Measurements from ENCODE around the gene CEL. TPM values are rescaled to one million over a fixed set of nuclear protein-coding genes. Genes with fewer than 3 reads are reported as not detected.

Gene CEL
- total RNA-seq, 2 donors from 2014 or later = 1.2 to 4.2 TPM

GRCh38 chr9:133041958-133042357 is 19.8 kb upstream of the CEL start:
- H3K4me3 Mint-ChIP-seq = no peak overlapping the region

GRCh38 chr9:133042676-133043075 is 19.1 kb upstream of the CEL start:
- Mint-ChIP-seq H3K27me3 (no peaks in the 10 kb centered on the region), H3K36me3 (ENCODE audit: low read depth) (peaks cover 72% of the 10 kb centered on the region), H3K4me3 (no peak overlapping the region), H3K4me1 (peaks cover 10% of the 10 kb centered on the region), H3K9me3 (no peaks in the 10 kb centered on the region), H3K27ac (no peak overlapping the region)
- ATAC-seq (replicated peaks) = no peak

More at GRCh38 chr9:133041958-133042357, 19.8 kb upstream of the CEL start:
- Mint-ChIP-seq H3K4me1 (peaks cover 10% of the 10 kb centered on the region), H3K27me3 (no peaks in the 10 kb centered on the region), H3K27ac (no peak overlapping the region), H3K36me3 (ENCODE audit: low read depth) (peaks cover 72% of the 10 kb centered on the region), H3K9me3 (no peaks in the 10 kb centered on the region)
- no peak for ATAC-seq (replicated peaks)

- Mint-ChIP-seq H3K4me3 (no peak overlapping the region), H3K27ac (no peak overlapping the region), H3K36me3 (ENCODE audit: low read depth) (peaks cover 66% of the 10 kb centered on the region), H3K4me1 (peaks cover 10% of the 10 kb centered on the region), H3K27me3 (no peaks in the 10 kb centered on the region), H3K9me3 (no peaks in the 10 kb centered on the region)
- no peak for ATAC-seq (replicated peaks)
Observed at GRCh38 chr9:133043449-133044035, 18.2 kb upstream of the CEL start.

GRCh38 chr9:133044125-133044524 is 17.7 kb upstream of the CEL start:
- no peaks in the 10 kb centered on the region for H3K9me3 Mint-ChIP-seq
- H3K27ac Mint-ChIP-seq = peak overlapping the region; percentile 20
- peaks cover 67% of the 10 kb centered on the region for H3K36me3 Mint-ChIP-seq (ENCODE audit: low read depth)
- no peak overlapping the region for H3K4me3 Mint-ChIP-seq
- peaks cover 10% of the 10 kb centered on the region for H3K4me1 Mint-ChIP-seq
- H3K27me3 Mint-ChIP-seq = no peaks in the 10 kb centered on the region
- no peak for ATAC-seq (replicated peaks)

- ATAC-seq (replicated peaks) = peak; percentile 31
- H3K27ac Mint-ChIP-seq = peak overlapping the region; percentile 20
- H3K27me3 Mint-ChIP-seq = no peaks in the 10 kb centered on the region
- H3K4me3 Mint-ChIP-seq = no peak overlapping the region
- H3K36me3 Mint-ChIP-seq (ENCODE audit: low read depth) = peaks cover 73% of the 10 kb centered on the region
- H3K9me3 Mint-ChIP-seq = no peaks in the 10 kb centered on the region
- H3K4me1 Mint-ChIP-seq = peaks cover 10% of the 10 kb centered on the region
Observed at GRCh38 chr9:133044661-133045060, 17.1 kb upstream of the CEL start.

GRCh38 chr9:133045132-133045531 is 16.6 kb upstream of the CEL start:
- no peaks in the 10 kb centered on the region for H3K27me3 Mint-ChIP-seq
- H3K4me1 Mint-ChIP-seq = peaks cover 8% of the 10 kb centered on the region
- H3K36me3 Mint-ChIP-seq (ENCODE audit: low read depth) = peaks cover 77% of the 10 kb centered on the region
- ATAC-seq (replicated peaks) = no peak
- no peak overlapping the region for H3K27ac Mint-ChIP-seq
- no peak overlapping the region for H3K4me3 Mint-ChIP-seq
- no peaks in the 10 kb centered on the region for H3K9me3 Mint-ChIP-seq

- Mint-ChIP-seq H3K4me1 (peaks cover 6% of the 10 kb centered on the region), H3K4me3 (no peak overlapping the region), H3K27ac (peak overlapping the region; percentile 72), H3K9me3 (no peaks in the 10 kb centered on the region), H3K36me3 (ENCODE audit: low read depth) (peaks cover 86% of the 10 kb centered on the region), H3K27me3 (no peaks in the 10 kb centered on the region)
- ATAC-seq (replicated peaks) = no peak
Observed at GRCh38 chr9:133046196-133046899, 15.4 kb upstream of the CEL start.

GRCh38 chr9:133046900-133047295 is 14.9 kb upstream of the CEL start:
- peaks cover 86% of the 10 kb centered on the region for H3K36me3 Mint-ChIP-seq (ENCODE audit: low read depth)

GRCh38 chr9:133048595-133048994 is 13.2 kb upstream of the CEL start:
- no peaks in the 10 kb centered on the region for H3K27me3 Mint-ChIP-seq

More at GRCh38 chr9:133046900-133047295, 14.9 kb upstream of the CEL start:
- H3K27me3 Mint-ChIP-seq = no peaks in the 10 kb centered on the region
- ATAC-seq (replicated peaks) = no peak
- H3K4me3 Mint-ChIP-seq = no peak overlapping the region
- peaks cover 6% of the 10 kb centered on the region for H3K4me1 Mint-ChIP-seq
- H3K27ac Mint-ChIP-seq = peak overlapping the region; percentile 72
- no peaks in the 10 kb centered on the region for H3K9me3 Mint-ChIP-seq

GRCh38 chr9:133049043-133049442 is 12.7 kb upstream of the CEL start:
- Mint-ChIP-seq H3K9me3 (no peaks in the 10 kb centered on the region), H3K4me1 (peaks cover 6% of the 10 kb centered on the region), H3K27ac (no peak overlapping the region), H3K27me3 (no peaks in the 10 kb centered on the region), H3K4me3 (no peak overlapping the region), H3K36me3 (ENCODE audit: low read depth) (peaks cover 86% of the 10 kb centered on the region)
- ATAC-seq (replicated peaks) = no peak

More at GRCh38 chr9:133048595-133048994, 13.2 kb upstream of the CEL start:
- H3K9me3 Mint-ChIP-seq = no peaks in the 10 kb centered on the region
- no peak overlapping the region for H3K4me3 Mint-ChIP-seq
- H3K4me1 Mint-ChIP-seq = peaks cover 6% of the 10 kb centered on the region
- H3K27ac Mint-ChIP-seq = no peak overlapping the region
- peak; percentile 69 for ATAC-seq (replicated peaks)
- peaks cover 86% of the 10 kb centered on the region for H3K36me3 Mint-ChIP-seq (ENCODE audit: low read depth)

GRCh38 chr9:133050142-133050541 is 11.6 kb upstream of the CEL start:
- ATAC-seq (replicated peaks) = no peak
- H3K27me3 Mint-ChIP-seq = no peaks in the 10 kb centered on the region
- H3K9me3 Mint-ChIP-seq = no peaks in the 10 kb centered on the region
- no peaks in the 10 kb centered on the region for H3K4me1 Mint-ChIP-seq
- no peak overlapping the region for H3K4me3 Mint-ChIP-seq
- no peak overlapping the region for H3K27ac Mint-ChIP-seq
- H3K36me3 Mint-ChIP-seq (ENCODE audit: low read depth) = peaks cover 83% of the 10 kb centered on the region

GRCh38 chr9:133050781-133051180 is 11.0 kb upstream of the CEL start:
- Mint-ChIP-seq H3K27me3 (no peaks in the 10 kb centered on the region), H3K36me3 (ENCODE audit: low read depth) (peaks cover 80% of the 10 kb centered on the region)

GRCh38 chr9:133051281-133051900 is 10.4 kb upstream of the CEL start:
- Mint-ChIP-seq H3K4me3 (no peak overlapping the region), H3K27me3 (no peaks in the 10 kb centered on the region), H3K27ac (no peak overlapping the region), H3K36me3 (ENCODE audit: low read depth) (peaks cover 80% of the 10 kb centered on the region), H3K4me1 (no peaks in the 10 kb centered on the region), H3K9me3 (no peaks in the 10 kb centered on the region)
- ATAC-seq (replicated peaks) = no peak

More at GRCh38 chr9:133050781-133051180, 11.0 kb upstream of the CEL start:
- no peaks in the 10 kb centered on the region for H3K9me3 Mint-ChIP-seq
- no peak for ATAC-seq (replicated peaks)
- peak overlapping the region; percentile 54 for H3K27ac Mint-ChIP-seq
- H3K4me1 Mint-ChIP-seq = no peaks in the 10 kb centered on the region
- H3K4me3 Mint-ChIP-seq = no peak overlapping the region

GRCh38 chr9:133051966-133052539 is 9.7 kb upstream of the CEL start:
- Mint-ChIP-seq H3K9me3 (no peaks in the 10 kb centered on the region), H3K4me3 (no peak overlapping the region), H3K27ac (no peak overlapping the region), H3K4me1 (no peaks in the 10 kb centered on the region), H3K36me3 (ENCODE audit: low read depth) (peaks cover 75% of the 10 kb centered on the region), H3K27me3 (no peaks in the 10 kb centered on the region)
- ATAC-seq (replicated peaks) = no peak

Data from activated T-helper 17 cell treated with anti-CD3 and anti-CD28 coated beads, Interleukin-2, amount 50 U/mL, for 72 hours (primary cell).